ENCODE data around the gene RYR1. TPM values are rescaled to one million over a fixed set of nuclear protein-coding genes. Genes with fewer than 3 reads are reported as not detected.

Gene RYR1
- total RNA-seq, 1 experiment from 2014 or later, result 34.2 TPM

DNA sequence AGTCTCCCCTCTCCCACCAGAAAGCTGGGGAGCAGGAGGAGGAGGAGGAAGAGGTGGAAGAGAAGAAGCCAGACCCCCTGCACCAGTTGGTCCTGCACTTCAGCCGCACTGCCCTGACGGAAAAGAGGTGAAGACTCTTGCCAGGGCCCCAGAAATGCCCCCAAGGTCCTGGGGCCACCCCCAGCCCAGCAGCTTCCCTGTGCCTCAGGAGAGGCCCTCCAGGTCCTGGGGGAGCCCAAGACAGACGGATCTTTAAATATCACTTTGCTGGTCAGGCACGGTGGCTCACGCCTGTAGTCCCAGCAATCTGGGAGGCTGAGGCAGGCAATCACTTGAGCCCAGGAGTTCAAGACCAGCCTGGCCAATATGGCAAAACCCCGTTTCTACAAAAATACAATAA is 95.4 kb downstream of the RYR1 start:
- ChIA-PET POLR2A (interaction anchor here (0.6 kb wide), 1 partner anchor 321 kb away, joined by 5 read pairs; no protein-coding TSS in a partner anchor), CTCF (interaction anchor here (0.8 to 1.6 kb wide), 3 partner anchors 22 to 119 kb away, joined by 3 to 4 read pairs (median 3); partner anchors contain the start of gene ACTN4)
- Histone ChIP-seq H3K4me1 (ENCODE audit: control insufficient read depth, insufficient read depth, low read length) (peaks cover 4% of the 10 kb centered on the region; the same call in 1 of the 2 replicates), H3K27me3 (ENCODE audit: control insufficient read depth, insufficient read depth, low read length) (no peaks in the 10 kb centered on the region), H3K27ac (ENCODE audit: low read length) (no peak overlapping the region), H3K36me3 (ENCODE audit: control insufficient read depth, insufficient read depth, low read length) (no peaks in the 10 kb centered on the region), H3K9me3 (ENCODE audit: control insufficient read depth, insufficient read depth, low read depth, low read length) (no peaks in the 10 kb centered on the region), H3K4me3 (ENCODE audit: low read depth in 2 of 2, low read length in 2 of 2) (no peak overlapping the region)
- BruUV-seq (replicated peaks), result no TSS peak
- TF ChIP-seq, protein P1, sequence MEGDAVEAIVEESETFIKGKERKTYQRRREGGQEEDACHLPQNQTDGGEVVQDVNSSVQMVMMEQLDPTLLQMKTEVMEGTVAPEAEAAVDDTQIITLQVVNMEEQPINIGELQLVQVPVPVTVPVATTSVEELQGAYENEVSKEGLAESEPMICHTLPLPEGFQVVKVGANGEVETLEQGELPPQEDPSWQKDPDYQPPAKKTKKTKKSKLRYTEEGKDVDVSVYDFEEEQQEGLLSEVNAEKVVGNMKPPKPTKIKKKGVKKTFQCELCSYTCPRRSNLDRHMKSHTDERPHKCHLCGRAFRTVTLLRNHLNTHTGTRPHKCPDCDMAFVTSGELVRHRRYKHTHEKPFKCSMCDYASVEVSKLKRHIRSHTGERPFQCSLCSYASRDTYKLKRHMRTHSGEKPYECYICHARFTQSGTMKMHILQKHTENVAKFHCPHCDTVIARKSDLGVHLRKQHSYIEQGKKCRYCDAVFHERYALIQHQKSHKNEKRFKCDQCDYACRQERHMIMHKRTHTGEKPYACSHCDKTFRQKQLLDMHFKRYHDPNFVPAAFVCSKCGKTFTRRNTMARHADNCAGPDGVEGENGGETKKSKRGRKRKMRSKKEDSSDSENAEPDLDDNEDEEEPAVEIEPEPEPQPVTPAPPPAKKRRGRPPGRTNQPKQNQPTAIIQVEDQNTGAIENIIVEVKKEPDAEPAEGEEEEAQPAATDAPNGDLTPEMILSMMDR (IDR thresholded peaks at IDR 0.05), result no peak
- TF ChIP-seq POLR2AphosphoS5 (IDR thresholded peaks at IDR 0.05; ENCODE audit: low read depth, low read length) (no peak), SIN3A (IDR thresholded peaks at IDR 0.05; ENCODE audit: borderline replicate concordance, insufficient read depth, low read depth, low read length) (no peak), TCF7L2 (IDR thresholded peaks at IDR 0.05; ENCODE audit: low read depth, low read length) (no peak)
- TF ChIP-seq, protein P2, sequence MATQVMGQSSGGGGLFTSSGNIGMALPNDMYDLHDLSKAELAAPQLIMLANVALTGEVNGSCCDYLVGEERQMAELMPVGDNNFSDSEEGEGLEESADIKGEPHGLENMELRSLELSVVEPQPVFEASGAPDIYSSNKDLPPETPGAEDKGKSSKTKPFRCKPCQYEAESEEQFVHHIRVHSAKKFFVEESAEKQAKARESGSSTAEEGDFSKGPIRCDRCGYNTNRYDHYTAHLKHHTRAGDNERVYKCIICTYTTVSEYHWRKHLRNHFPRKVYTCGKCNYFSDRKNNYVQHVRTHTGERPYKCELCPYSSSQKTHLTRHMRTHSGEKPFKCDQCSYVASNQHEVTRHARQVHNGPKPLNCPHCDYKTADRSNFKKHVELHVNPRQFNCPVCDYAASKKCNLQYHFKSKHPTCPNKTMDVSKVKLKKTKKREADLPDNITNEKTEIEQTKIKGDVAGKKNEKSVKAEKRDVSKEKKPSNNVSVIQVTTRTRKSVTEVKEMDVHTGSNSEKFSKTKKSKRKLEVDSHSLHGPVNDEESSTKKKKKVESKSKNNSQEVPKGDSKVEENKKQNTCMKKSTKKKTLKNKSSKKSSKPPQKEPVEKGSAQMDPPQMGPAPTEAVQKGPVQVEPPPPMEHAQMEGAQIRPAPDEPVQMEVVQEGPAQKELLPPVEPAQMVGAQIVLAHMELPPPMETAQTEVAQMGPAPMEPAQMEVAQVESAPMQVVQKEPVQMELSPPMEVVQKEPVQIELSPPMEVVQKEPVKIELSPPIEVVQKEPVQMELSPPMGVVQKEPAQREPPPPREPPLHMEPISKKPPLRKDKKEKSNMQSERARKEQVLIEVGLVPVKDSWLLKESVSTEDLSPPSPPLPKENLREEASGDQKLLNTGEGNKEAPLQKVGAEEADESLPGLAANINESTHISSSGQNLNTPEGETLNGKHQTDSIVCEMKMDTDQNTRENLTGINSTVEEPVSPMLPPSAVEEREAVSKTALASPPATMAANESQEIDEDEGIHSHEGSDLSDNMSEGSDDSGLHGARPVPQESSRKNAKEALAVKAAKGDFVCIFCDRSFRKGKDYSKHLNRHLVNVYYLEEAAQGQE (IDR thresholded peaks at IDR 0.05; ENCODE audit: insufficient read depth in 1 of 2, low read depth in 2 of 2, low read length in 1 of 2), result no peak
- ATAC-seq (no peak), DNase-seq (ENCODE audit: low read depth, low spot score) (no peak)
- intact Hi-C loops (cut with micrococcal nuclease; ENCODE audit: unreplicated experiment), result no loop called here
- in situ Hi-C loops (cut with HindIII; ENCODE audit: low pct_unique_long_range_greater_than_20kb, low sequenced_read_pairs), result loop anchor here (5.0 to 10.0 kb wide), 7 partner anchors 56 to 1776 kb away; partner anchors contain the start of genes MED29, MRPS12, PAF1 and SARS2

DNA sequence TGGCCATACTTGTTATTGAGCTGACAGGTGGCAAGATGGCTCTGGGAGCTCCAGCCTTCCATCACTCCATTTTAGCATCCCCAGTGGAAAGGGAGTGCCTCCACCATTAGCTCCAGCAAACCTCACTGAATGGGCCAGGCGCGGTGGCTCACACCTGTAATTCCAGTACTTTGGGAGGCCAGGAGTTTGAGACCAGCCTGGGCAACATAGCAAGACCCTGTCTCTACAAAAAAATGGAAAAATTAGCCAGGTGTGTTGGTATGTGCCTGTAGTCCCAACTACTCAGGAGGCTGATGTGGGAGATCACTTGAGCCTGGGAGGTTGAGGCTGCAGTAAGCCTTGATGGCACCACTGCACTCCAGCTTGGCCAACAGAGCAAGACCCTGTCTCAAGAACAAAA is 98.0 kb downstream of the RYR1 start:
- peaks cover 4% of the 10 kb centered on the region; the same call in 1 of the 2 replicates for H3K4me1 ChIP-seq (ENCODE audit: control insufficient read depth, insufficient read depth, low read length)
- intact Hi-C loops (cut with micrococcal nuclease; ENCODE audit: unreplicated experiment) (no loop called here), in situ Hi-C loops (cut with HindIII; ENCODE audit: low pct_unique_long_range_greater_than_20kb, low sequenced_read_pairs) (no loop called here)
- no peaks in the 10 kb centered on the region for H3K36me3 ChIP-seq (ENCODE audit: control insufficient read depth, insufficient read depth, low read length)
- no peak for ATAC-seq
- TF ChIP-seq, protein P2 (IDR thresholded peaks at IDR 0.05; ENCODE audit: insufficient read depth in 1 of 2, low read depth in 2 of 2, low read length in 1 of 2), result no peak
- TF ChIP-seq TCF7L2 (IDR thresholded peaks at IDR 0.05; ENCODE audit: low read depth, low read length) (no peak), POLR2AphosphoS5 (IDR thresholded peaks at IDR 0.05; ENCODE audit: low read depth, low read length) (no peak), SIN3A (IDR thresholded peaks at IDR 0.05; ENCODE audit: borderline replicate concordance, insufficient read depth, low read depth, low read length) (no peak)
- TF ChIP-seq, protein P1 (IDR thresholded peaks at IDR 0.05), result no peak
- H3K4me3 ChIP-seq (ENCODE audit: low read depth in 2 of 2, low read length in 2 of 2), result no peak overlapping the region
- no peak for DNase-seq (ENCODE audit: low read depth, low spot score)
- peaks cover 5% of the 10 kb centered on the region; the same call in 1 of the 2 replicates for H3K27me3 ChIP-seq (ENCODE audit: control insufficient read depth, insufficient read depth, low read length)
- no TSS peak for BruUV-seq (replicated peaks)
- CTCF ChIA-PET, result interaction anchor here (1.6 to 1.8 kb wide), 2 partner anchors 13 to 25 kb away, joined by 6 to 8 read pairs; no protein-coding TSS in a partner anchor
- H3K9me3 ChIP-seq (ENCODE audit: control insufficient read depth, insufficient read depth, low read depth, low read length), result peaks cover 10% of the 10 kb centered on the region; the same call in 1 of the 2 replicates
- no peak overlapping the region for H3K27ac ChIP-seq (ENCODE audit: low read length)
- POLR2A ChIA-PET, result interaction anchor here (0.6 to 0.9 kb wide), 2 partner anchors 9 to 1528 kb away, joined by 3 to 4 read pairs; no protein-coding TSS in a partner anchor
